ENCODE results near the gene MCC. TPM values are rescaled to one million over a fixed set of nuclear protein-coding genes. Genes with fewer than 3 reads are reported as not detected.

Gene MCC
- total RNA-seq, 1 experiment from 2014 or later = 0.41 TPM

DNA sequence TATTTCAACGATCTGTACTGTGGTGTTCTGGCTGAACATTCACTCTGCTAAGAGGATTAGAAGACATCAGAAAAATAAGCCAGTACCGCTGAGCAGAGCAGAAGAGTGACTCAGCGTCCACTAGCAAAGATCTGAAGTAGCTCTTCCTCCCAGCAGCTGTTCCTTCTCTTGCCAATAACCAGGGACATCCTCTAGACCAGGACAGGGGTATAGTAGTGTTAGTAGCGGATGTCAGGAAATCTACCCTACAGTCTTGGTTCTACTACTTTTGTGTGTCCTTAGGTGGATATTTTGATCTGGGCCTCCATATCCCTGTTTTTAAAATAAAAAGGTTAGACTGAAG lies 157.1 kb downstream of the MCC start:
- TF ChIP-seq SIN3A (IDR thresholded peaks at IDR 0.05; ENCODE audit: borderline replicate concordance, insufficient read depth, low read depth, low read length) = no peak
- TF ChIP-seq CTCF (IDR thresholded peaks at IDR 0.05) = no peak
- TF ChIP-seq REST (IDR thresholded peaks at IDR 0.05; ENCODE audit: insufficient read depth in 1 of 2, low read depth in 2 of 2, low read length in 1 of 2) = no peak
- TF ChIP-seq TCF7L2 (IDR thresholded peaks at IDR 0.05; ENCODE audit: low read depth, low read length) = no peak
- no peak for TF ChIP-seq POLR2AphosphoS5 (IDR thresholded peaks at IDR 0.05; ENCODE audit: low read depth, low read length)
- Histone ChIP-seq H3K36me3 (ENCODE audit: control insufficient read depth, insufficient read depth, low read length) (no peaks in the 10 kb centered on the region), H3K4me1 (ENCODE audit: control insufficient read depth, insufficient read depth, low read length) (no peaks in the 10 kb centered on the region), H3K27ac (ENCODE audit: low read length) (no peak overlapping the region), H3K4me3 (ENCODE audit: low read depth in 2 of 2, low read length in 2 of 2) (no peak overlapping the region), H3K9me3 (ENCODE audit: control insufficient read depth, insufficient read depth, low read depth, low read length) (no peaks in the 10 kb centered on the region), H3K27me3 (ENCODE audit: control insufficient read depth, insufficient read depth, low read length) (no peaks in the 10 kb centered on the region)
- ATAC-seq = no peak
- DNase-seq (ENCODE audit: low read depth, low spot score) = no peak
- POLR2A ChIA-PET = no interaction called here
- in situ Hi-C loops (cut with HindIII; ENCODE audit: low pct_unique_long_range_greater_than_20kb, low sequenced_read_pairs) (no loop called here), intact Hi-C loops (cut with micrococcal nuclease; ENCODE audit: unreplicated experiment) (loop anchor here (2.0 kb wide), 1 partner anchor 334 kb away; no protein-coding TSS in a partner anchor)
- no TSS peak for BruUV-seq (replicated peaks)
- CTCF ChIA-PET = no interaction called here

- Histone ChIP-seq H3K4me3 (ENCODE audit: low read depth in 2 of 2, low read length in 2 of 2) (no peak overlapping the region), H3K4me1 (ENCODE audit: control insufficient read depth, insufficient read depth, low read length) (no peaks in the 10 kb centered on the region), H3K27ac (ENCODE audit: low read length) (no peak overlapping the region), H3K36me3 (ENCODE audit: control insufficient read depth, insufficient read depth, low read length) (no peaks in the 10 kb centered on the region), H3K9me3 (ENCODE audit: control insufficient read depth, insufficient read depth, low read depth, low read length) (no peaks in the 10 kb centered on the region), H3K27me3 (ENCODE audit: control insufficient read depth, insufficient read depth, low read length) (no peaks in the 10 kb centered on the region)
- no TSS peak for BruUV-seq (replicated peaks)
- POLR2A ChIA-PET = no interaction called here
- in situ Hi-C loops (cut with HindIII; ENCODE audit: low pct_unique_long_range_greater_than_20kb, low sequenced_read_pairs) = no loop called here
- ATAC-seq (no peak), DNase-seq (ENCODE audit: low read depth, low spot score) (no peak)
- TF ChIP-seq POLR2AphosphoS5 (IDR thresholded peaks at IDR 0.05; ENCODE audit: low read depth, low read length) = no peak
- peak; percentile 42; the same call in 1 of the 2 replicates for TF ChIP-seq CTCF (IDR thresholded peaks at IDR 0.05)
- CTCF ChIA-PET = no interaction called here
- intact Hi-C loops (cut with micrococcal nuclease; ENCODE audit: unreplicated experiment) = loop anchor here (2.0 kb wide), 1 partner anchor 334 kb away; no protein-coding TSS in a partner anchor
Observed at GRCh38 chr5:113330533-113331208, 157.6 kb downstream of the MCC start.

Measured in Panc1 (cell line).